HL-60 (cell line): ENCODE measurements around the gene EP400.
"Not testable (repeated sequence)": the region's sequence is repeated elsewhere in the genome, so short reads cannot be mapped to it uniquely, and the experiment has no call there.

Source experiments
- DNase-seq, 2 experiments: peaks; one replicate each; pipeline ENCODE4 v3.0.0-alpha.2; 2010 to 2020; ENCODE audit warnings: low read depth in 1 of 2, low spot score in 1 of 2
- H3K27ac ChIP-seq: fragments of 250-450 bp; sonication (Bioruptor Pico); replicated peaks from 2 replicates; pipeline ENCODE4 v1.5.1; 2020; ENCODE audit warnings: mild to moderate bottlenecking, moderate library complexity
- H3K27me3 ChIP-seq: fragments of 250-450 bp; sonication (Bioruptor Pico); 2 replicates; pipeline ENCODE4 v1.5.1; 2021; ENCODE audit warnings: mild to moderate bottlenecking, moderate library complexity; ENCODE audit not compliant: insufficient read depth, poor library complexity, severe bottlenecking
- H3K4me3 ChIP-seq: replicated peaks from 2 replicates; pipeline ENCODE4 v1.5.1; 2011; ENCODE audit warnings: mild to moderate bottlenecking, control low read depth, low read length; ENCODE audit not compliant: insufficient read depth
- CTCF ChIP-seq: IDR thresholded peaks from one replicate; pipeline ENCODE4 v1.5.1; 2011; ENCODE audit warnings: low read length, control low read depth, inconsistent platforms; ENCODE audit not compliant: insufficient read depth
- GABPA ChIP-seq: IDR thresholded peaks from 2 replicates; pipeline ENCODE4 v1.6.1; 2012; ENCODE audit warnings: low read depth
- POLR2AphosphoS5 ChIP-seq: IDR thresholded peaks from 2 replicates; pipeline ENCODE4 v1.6.1; 2012; ENCODE audit warnings: low read depth
- REST ChIP-seq: IDR thresholded peaks from 2 replicates; pipeline ENCODE4 v1.6.1; 2012; ENCODE audit warnings: low read depth; ENCODE audit not compliant: insufficient replicate concordance
- SPI1 ChIP-seq: IDR thresholded peaks from 2 replicates; pipeline ENCODE4 v1.6.1; 2012; ENCODE audit warnings: low read depth, mild to moderate bottlenecking, borderline replicate concordance

EP400 gene

GRCh38 chr12:132046561-132046960 is 96.8 kb downstream of the EP400 start:
- no peak overlapping the region for H3K27ac ChIP-seq
- TF ChIP-seq GABPA (no peak), SPI1 (no peak), REST (no peak), CTCF (no peak), POLR2AphosphoS5 (no peak)
- DNase-seq = no peak
- no peaks in the 10 kb centered on the region for H3K27me3 ChIP-seq
- H3K4me3 ChIP-seq = no peak overlapping the region

- H3K27me3 ChIP-seq, H3K27ac ChIP-seq, DNase-seq, H3K4me3 ChIP-seq: not testable (repeated sequence)
Measured at GRCh38 chr12:132047630-132048029, 97.9 kb downstream of the EP400 start.

GRCh38 chr12:132049442-132049841 is 99.7 kb downstream of the EP400 start:
- H3K27ac ChIP-seq = no peak overlapping the region
- no peak for DNase-seq
- no peak overlapping the region for H3K4me3 ChIP-seq
- TF ChIP-seq POLR2AphosphoS5 = no peak
- TF ChIP-seq CTCF = no peak
- no peak for TF ChIP-seq SPI1
- TF ChIP-seq GABPA = no peak
- TF ChIP-seq REST = no peak
- H3K27me3 ChIP-seq = no peaks in the 10 kb centered on the region

GRCh38 chr12:132049876-132050275 is 100.1 kb downstream of the EP400 start:
- H3K27ac ChIP-seq = no peak overlapping the region
- H3K27me3 ChIP-seq = no peaks in the 10 kb centered on the region
- no peak overlapping the region for H3K4me3 ChIP-seq
- no peak for TF ChIP-seq CTCF
- TF ChIP-seq GABPA = no peak
- no peak for TF ChIP-seq SPI1
- TF ChIP-seq POLR2AphosphoS5 = no peak
- no peak for TF ChIP-seq REST
- no peak for DNase-seq

GRCh38 chr12:132051718-132052117 is 102.0 kb downstream of the EP400 start:
- DNase-seq = peak in 1 of 2 experiments; percentile 39
- not testable (repeated sequence) for H3K4me3 ChIP-seq, H3K27ac ChIP-seq, H3K27me3 ChIP-seq
